Hepatocyte (in vitro differentiated cells): ENCODE results near the gene ATP9B.

Experiments
- EZH2 ChIP-seq: fragments of 200-600 bp; sonication (generic); IDR thresholded peaks from 2 replicates; pipeline ENCODE4 v1.6.1; 2016; ENCODE audit warnings: antibody characterized with exemption, mild to moderate bottlenecking, borderline replicate concordance
- TF ChIP-seq, protein P1 (sequence below): fragments of 200-600 bp; sonication (generic); IDR thresholded peaks from 2 replicates; pipeline ENCODE4 v1.5.1; 2016; ENCODE audit warnings: antibody characterized with exemption, mild to moderate bottlenecking; ENCODE audit not compliant: poor library complexity

DNA sequence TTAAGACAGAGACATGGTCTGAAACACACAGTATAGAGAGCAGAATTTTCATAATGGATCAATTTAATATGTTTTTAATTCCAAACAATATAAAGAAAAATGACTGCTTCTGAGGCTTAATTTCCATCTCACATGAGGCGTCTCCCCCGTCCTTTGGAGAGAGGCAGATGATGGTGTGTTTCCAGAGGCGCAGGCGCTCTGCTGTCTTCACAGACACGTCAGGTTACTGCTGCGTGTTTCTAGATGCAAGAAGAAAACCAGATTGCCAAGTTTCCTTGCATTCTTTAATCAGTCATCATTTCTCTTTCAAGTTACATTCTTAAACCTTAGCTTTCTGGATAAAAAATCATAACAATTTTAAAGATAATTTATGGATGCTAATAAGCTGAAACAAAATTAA, 160.2 kb downstream of the ATP9B start:
- TF ChIP-seq, protein P1, sequence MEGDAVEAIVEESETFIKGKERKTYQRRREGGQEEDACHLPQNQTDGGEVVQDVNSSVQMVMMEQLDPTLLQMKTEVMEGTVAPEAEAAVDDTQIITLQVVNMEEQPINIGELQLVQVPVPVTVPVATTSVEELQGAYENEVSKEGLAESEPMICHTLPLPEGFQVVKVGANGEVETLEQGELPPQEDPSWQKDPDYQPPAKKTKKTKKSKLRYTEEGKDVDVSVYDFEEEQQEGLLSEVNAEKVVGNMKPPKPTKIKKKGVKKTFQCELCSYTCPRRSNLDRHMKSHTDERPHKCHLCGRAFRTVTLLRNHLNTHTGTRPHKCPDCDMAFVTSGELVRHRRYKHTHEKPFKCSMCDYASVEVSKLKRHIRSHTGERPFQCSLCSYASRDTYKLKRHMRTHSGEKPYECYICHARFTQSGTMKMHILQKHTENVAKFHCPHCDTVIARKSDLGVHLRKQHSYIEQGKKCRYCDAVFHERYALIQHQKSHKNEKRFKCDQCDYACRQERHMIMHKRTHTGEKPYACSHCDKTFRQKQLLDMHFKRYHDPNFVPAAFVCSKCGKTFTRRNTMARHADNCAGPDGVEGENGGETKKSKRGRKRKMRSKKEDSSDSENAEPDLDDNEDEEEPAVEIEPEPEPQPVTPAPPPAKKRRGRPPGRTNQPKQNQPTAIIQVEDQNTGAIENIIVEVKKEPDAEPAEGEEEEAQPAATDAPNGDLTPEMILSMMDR = no peak
- TF ChIP-seq EZH2 = no peak
